ENCODE data around the gene UQCRQ.

DNA sequence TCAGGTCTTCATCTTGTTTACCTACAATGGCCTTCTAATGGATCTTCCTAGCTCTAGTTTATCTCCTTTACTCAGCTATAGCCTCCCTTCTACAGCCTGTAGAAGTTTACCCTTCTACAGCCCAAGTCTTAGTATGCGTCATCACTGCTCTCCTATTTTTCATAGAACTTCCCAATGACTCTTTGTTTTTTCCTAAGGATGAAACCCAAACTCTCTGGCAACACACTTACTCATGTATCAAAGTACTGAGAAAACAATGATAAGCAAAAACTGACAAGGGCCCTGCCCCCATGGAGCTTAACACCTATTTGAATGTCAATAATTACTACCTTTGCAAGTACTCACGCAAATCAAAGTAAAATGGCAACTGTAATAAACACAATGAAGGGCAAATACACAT lies 40.7 kb downstream of the UQCRQ start:
- TF ChIP-seq CTCF (IDR thresholded peaks at IDR 0.05; ENCODE audit: low read depth, low read length) (no peak), EZH2phosphoT487 (IDR thresholded peaks at IDR 0.05; ENCODE audit: low read depth) (no peak)

Measured in OCI-LY3 (cell line).